Natural killer cell (primary cell): ENCODE measurements around the gene GRB10. TPM values are rescaled to one million over a fixed set of nuclear protein-coding genes. Genes with fewer than 3 reads are reported as not detected.

ENCODE experiments used
- ATAC-seq, 3 donors: fragments of 150-1000 bp in 2 of 3; fragments of 200-7000 bp in 1 of 3; cut with Tn5 transposase; 1 replicate in 1 of 3; 2 replicates in 2 of 3; pipeline ENCODE4 v1.10.0; 2021; ENCODE audit warnings: mild to moderate bottlenecking in 2 of 3, moderate library complexity in 2 of 3
- DNase-seq, 2 donors: peaks; one replicate each; pipeline versions ENCODE4 v3.0.0 to v3.0.0-alpha.2; 2013 to 2021; ENCODE audit warnings: mixed read lengths in 1 of 2
- H3K27ac ChIP-seq: one replicate; pipeline ENCODE4 v1.5.1; 2013; ENCODE audit warnings: mild to moderate bottlenecking, low read length
- H3K27me3 ChIP-seq: one replicate; pipeline ENCODE4 v1.6.1; 2013; ENCODE audit warnings: low read length; ENCODE audit not compliant: control insufficient read depth, insufficient read depth
- H3K36me3 ChIP-seq: one replicate; pipeline ENCODE4 v1.6.1; 2013; ENCODE audit warnings: low read length; ENCODE audit not compliant: control insufficient read depth, insufficient read depth
- H3K4me1 ChIP-seq: one replicate; pipeline ENCODE4 v1.6.1; 2013; ENCODE audit warnings: low read length; ENCODE audit not compliant: control insufficient read depth, insufficient read depth
- H3K4me3 ChIP-seq: one replicate; pipeline ENCODE4 v1.5.1; 2013; ENCODE audit warnings: low read length
- H3K9me3 ChIP-seq: one replicate; pipeline ENCODE4 v1.6.1; 2013; ENCODE audit warnings: low read length; ENCODE audit not compliant: control insufficient read depth, insufficient read depth
- H3K27ac Mint-ChIP-seq, 2 donors: one replicate each; pipeline ENCODE4 v1.8.0; 2022; ENCODE audit warnings: mild to moderate bottlenecking in 2 of 2, mixed read lengths in 2 of 2, moderate library complexity in 1 of 2
- H3K27me3 Mint-ChIP-seq, 2 donors: one replicate each; pipeline ENCODE4 v1.8.0; 2022; ENCODE audit warnings: low read depth in 2 of 2, mixed read lengths in 2 of 2
- H3K36me3 Mint-ChIP-seq: one replicate; pipeline ENCODE4 v1.8.0; 2022; ENCODE audit warnings: mixed read lengths
- H3K4me1 Mint-ChIP-seq, 2 donors: one replicate each; pipeline ENCODE4 v1.8.0; 2022; ENCODE audit warnings: mixed read lengths in 2 of 2
- H3K4me3 Mint-ChIP-seq: one replicate; pipeline ENCODE4 v1.8.0; 2022; ENCODE audit warnings: mild to moderate bottlenecking, moderate library complexity, mixed read lengths
- H3K9me3 Mint-ChIP-seq, 2 donors: one replicate each; pipeline ENCODE4 v1.8.0; 2022; ENCODE audit warnings: mixed read lengths in 2 of 2
- WGBS: methylation state at CpG from one replicate; pipeline ENCODE4 v1.1.7; 2013; ENCODE audit warnings: missing lambda C conversion rate; ENCODE audit not compliant: insufficient coverage; 5-methylcytosine and 5-hydroxymethylcytosine counted together
- intact Hi-C: fragments of 100-400 bp; cut with micrococcal nuclease; formaldehyde crosslinking; loops from one replicate; pipeline ENCODE4 v1.14.2; 2022
- total RNA-seq, 4 donors: library from RNA; stranded (reverse); fragments of 120-200 nt in 1 of 4; gene quantifications; one replicate each; pipeline versions ENCODE4 v1.2.3 to v1.2.4, GENCODE V29; 2013 to 2022
- TF ChIP-seq, protein P1 (sequence below): fragments of 200-600 bp; IDR thresholded peaks from one replicate; pipeline ENCODE4 v1.8.0; 2022; ENCODE audit warnings: antibody characterized with exemption

GRB10 gene
- total RNA-seq, 3 donors from 2014 or later (not counting 1 experiment from before 2014, with no cell fraction given) = 0.16 to 24.4 (median 1.4) TPM

DNA sequence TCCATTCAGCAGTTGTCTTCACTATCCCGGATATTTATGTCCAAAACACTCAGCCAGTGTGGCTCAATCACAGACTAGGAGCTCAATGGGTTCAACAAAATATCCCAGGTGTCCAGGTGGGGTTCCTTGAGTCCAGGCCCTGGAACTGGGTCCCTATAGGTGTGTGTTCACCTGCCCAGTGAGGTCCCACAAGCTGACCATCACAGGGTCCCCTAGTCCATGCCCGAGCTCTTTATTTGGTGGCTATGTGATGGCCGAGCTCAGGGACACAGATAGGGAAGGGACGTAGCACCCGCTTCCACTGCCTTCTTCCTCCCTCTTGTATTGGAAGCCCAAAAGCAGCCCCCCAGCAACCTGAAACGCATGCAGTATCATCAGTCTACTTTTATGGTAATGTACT, 138.6 kb downstream of the GRB10 start:
- H3K4me1 Mint-ChIP-seq = peaks cover 0 to 10% of the 10 kb centered on the region in 2 donors
- intact Hi-C loops = no loop called here
- no peak overlapping the region for H3K4me3 Mint-ChIP-seq
- Histone ChIP-seq H3K36me3 (no peaks in the 10 kb centered on the region), H3K4me3 (no peak overlapping the region), H3K27ac (no peak overlapping the region), H3K27me3 (no peaks in the 10 kb centered on the region), H3K9me3 (no peaks in the 10 kb centered on the region), H3K4me1 (no peaks in the 10 kb centered on the region)
- WGBS = 94% methylated on average over 6 of the region's 6 CpGs
- peaks cover 0 to 2% of the 10 kb centered on the region in 2 donors for H3K27me3 Mint-ChIP-seq
- no peaks in the 10 kb centered on the region for H3K9me3 Mint-ChIP-seq
- no peak overlapping the region for H3K27ac Mint-ChIP-seq
- H3K36me3 Mint-ChIP-seq = no peaks in the 10 kb centered on the region
- TF ChIP-seq, protein P1, sequence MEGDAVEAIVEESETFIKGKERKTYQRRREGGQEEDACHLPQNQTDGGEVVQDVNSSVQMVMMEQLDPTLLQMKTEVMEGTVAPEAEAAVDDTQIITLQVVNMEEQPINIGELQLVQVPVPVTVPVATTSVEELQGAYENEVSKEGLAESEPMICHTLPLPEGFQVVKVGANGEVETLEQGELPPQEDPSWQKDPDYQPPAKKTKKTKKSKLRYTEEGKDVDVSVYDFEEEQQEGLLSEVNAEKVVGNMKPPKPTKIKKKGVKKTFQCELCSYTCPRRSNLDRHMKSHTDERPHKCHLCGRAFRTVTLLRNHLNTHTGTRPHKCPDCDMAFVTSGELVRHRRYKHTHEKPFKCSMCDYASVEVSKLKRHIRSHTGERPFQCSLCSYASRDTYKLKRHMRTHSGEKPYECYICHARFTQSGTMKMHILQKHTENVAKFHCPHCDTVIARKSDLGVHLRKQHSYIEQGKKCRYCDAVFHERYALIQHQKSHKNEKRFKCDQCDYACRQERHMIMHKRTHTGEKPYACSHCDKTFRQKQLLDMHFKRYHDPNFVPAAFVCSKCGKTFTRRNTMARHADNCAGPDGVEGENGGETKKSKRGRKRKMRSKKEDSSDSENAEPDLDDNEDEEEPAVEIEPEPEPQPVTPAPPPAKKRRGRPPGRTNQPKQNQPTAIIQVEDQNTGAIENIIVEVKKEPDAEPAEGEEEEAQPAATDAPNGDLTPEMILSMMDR = no peak
- ATAC-seq = no peak
- no peak for DNase-seq

- Histone ChIP-seq H3K4me3 (no peak overlapping the region), H3K9me3 (no peaks in the 10 kb centered on the region), H3K27me3 (no peaks in the 10 kb centered on the region), H3K27ac (no peak overlapping the region), H3K36me3 (no peaks in the 10 kb centered on the region), H3K4me1 (no peaks in the 10 kb centered on the region)
- WGBS = 85% methylated on average over 18 of the region's 18 CpGs
- intact Hi-C loops = no loop called here
- H3K4me3 Mint-ChIP-seq = no peak overlapping the region
- ATAC-seq = no peak
- no peaks in the 10 kb centered on the region for H3K36me3 Mint-ChIP-seq
- H3K27ac Mint-ChIP-seq = no peak overlapping the region
- peaks cover 0 to 10% of the 10 kb centered on the region in 2 donors for H3K4me1 Mint-ChIP-seq
- DNase-seq = no peak
- H3K9me3 Mint-ChIP-seq = no peaks in the 10 kb centered on the region
- peaks cover 0 to 8% of the 10 kb centered on the region in 2 donors for H3K27me3 Mint-ChIP-seq
- TF ChIP-seq, protein P1 = no peak
These were observed 141.0 kb downstream of the GRB10 start for GRCh38 chr7:50641442-50642405.

DNA sequence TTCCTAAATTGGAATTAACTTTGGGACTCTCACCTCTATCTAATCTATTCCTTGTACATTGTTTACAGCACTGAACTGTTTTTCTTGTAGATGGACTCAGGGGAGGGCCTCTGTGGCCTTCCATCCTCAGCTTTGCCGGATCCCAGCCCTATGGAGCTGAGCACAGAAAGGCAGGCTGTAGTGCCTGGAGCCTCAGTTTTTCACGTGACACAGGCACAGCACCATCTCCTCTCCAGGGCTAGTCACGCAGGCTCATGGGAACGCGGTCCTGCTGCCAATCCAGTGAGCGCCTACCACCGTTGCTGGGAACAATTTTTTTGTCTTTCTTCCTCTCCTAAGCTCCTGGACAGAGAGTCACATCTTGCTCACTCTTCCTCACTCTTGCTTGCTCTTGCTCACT, 141.9 kb downstream of the GRB10 start:
- no peaks in the 10 kb centered on the region for H3K27me3 ChIP-seq
- peaks cover 0 to 8% of the 10 kb centered on the region in 2 donors for H3K27me3 Mint-ChIP-seq
- DNase-seq = no peak
- no peaks in the 10 kb centered on the region for H3K4me1 ChIP-seq
- H3K4me3 ChIP-seq = no peak overlapping the region
- TF ChIP-seq, protein P1 = no peak
- H3K4me1 Mint-ChIP-seq = peaks cover 0 to 10% of the 10 kb centered on the region in 2 donors
- WGBS = 95% methylated on average over 7 of the region's 7 CpGs
- no peaks in the 10 kb centered on the region for H3K36me3 ChIP-seq
- no peak overlapping the region for H3K4me3 Mint-ChIP-seq
- no peaks in the 10 kb centered on the region for H3K9me3 ChIP-seq
- intact Hi-C loops = no loop called here
- no peak overlapping the region for H3K27ac Mint-ChIP-seq
- no peaks in the 10 kb centered on the region for H3K36me3 Mint-ChIP-seq
- no peak for ATAC-seq
- H3K9me3 Mint-ChIP-seq = no peaks in the 10 kb centered on the region
- H3K27ac ChIP-seq = no peak overlapping the region
